Astrocyte (in vitro differentiated cells and primary cell): ENCODE results near the gene ADRA2B.

Source experiments
- CTCF ChIP-seq: IDR thresholded peaks from 2 replicates; pipeline ENCODE4 v1.5.1; 2011; ENCODE audit warnings: low read depth, mild to moderate bottlenecking, inconsistent platforms, low read length, moderate library complexity; ENCODE audit not compliant: insufficient read depth
- EZH2 ChIP-seq: IDR thresholded peaks from 2 replicates; pipeline ENCODE4 v1.6.1; 2012; ENCODE audit warnings: mild to moderate bottlenecking, low read length, inconsistent platforms; ENCODE audit not compliant: insufficient read depth

DNA sequence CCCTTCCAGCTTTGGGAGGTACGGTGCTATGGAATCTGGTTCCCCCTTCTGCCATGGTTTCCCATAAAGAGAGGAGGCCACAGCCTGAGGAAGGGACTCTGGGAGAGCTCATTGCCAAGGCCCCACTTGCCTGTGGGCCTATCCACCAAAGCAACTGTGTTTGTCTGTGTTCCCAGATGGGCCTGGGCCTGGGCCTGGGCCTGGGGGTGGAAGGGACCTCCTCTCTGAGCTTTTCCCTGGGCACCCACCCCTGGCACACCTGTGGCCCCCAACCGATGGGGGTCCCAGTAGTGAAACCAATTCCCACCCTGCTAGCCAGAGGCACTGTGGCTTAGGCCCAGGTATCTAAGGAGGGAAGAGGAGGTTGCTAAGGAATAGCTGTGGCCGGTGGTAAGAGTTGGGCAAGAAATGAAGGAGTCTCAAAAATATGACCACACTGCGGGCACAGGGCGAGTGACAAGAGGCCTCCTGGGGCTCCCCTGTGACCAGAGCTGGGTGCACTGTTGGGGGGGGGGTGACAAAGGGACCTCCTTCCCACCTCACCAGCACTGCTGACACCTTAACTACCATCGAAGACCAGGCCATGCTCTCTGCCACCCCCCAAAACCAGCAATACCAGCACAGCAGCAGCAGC lies 33.8 kb upstream of the ADRA2B start:
- TF ChIP-seq CTCF (no peak), EZH2 (no peak)
